ENCODE results near the gene P2RY12.

P2RY12 gene

GRCh38 chr3:151384741-151385174 lies at the start of gene P2RY12:
TSS of gene P2RY12 (minus strand) at chr3:151384753. CDS start at chr3:151338845, 45,908 bp downstream.
- H3K36me3 ChIP-seq (ENCODE audit: insufficient read depth, insufficient read length, low read length), result peaks cover 8% of the 10 kb centered on the region
- TF ChIP-seq SUZ12 (IDR thresholded peaks at IDR 0.05; ENCODE audit: extremely low read depth, insufficient read depth, insufficient read length) (no peak), ZNF274 (IDR thresholded peaks at IDR 0.05; ENCODE audit: low read depth, low read length) (no peak), YY1 (IDR thresholded peaks at IDR 0.05; ENCODE audit: insufficient read depth, insufficient read length) (no peak)
- no peak within 1 kb of the TSS for H3K9ac ChIP-seq (ENCODE audit: insufficient read length, low read depth)
- no peaks in the 10 kb centered on the region for H3K4me1 ChIP-seq (ENCODE audit: insufficient read depth, insufficient read length)
- no peak within 1 kb of the TSS for H3K4me3 ChIP-seq (ENCODE audit: insufficient read length, low read depth)
- H3K27me3 ChIP-seq (ENCODE audit: insufficient read depth, insufficient read length), result no peaks in the 10 kb centered on the region
- no peak for DNase-seq (ENCODE audit: low read depth, low spot score)
- H3K9me3 ChIP-seq (ENCODE audit: insufficient read depth, low read length), result no peaks in the 10 kb centered on the region

- TF ChIP-seq SUZ12 (IDR thresholded peaks at IDR 0.05; ENCODE audit: extremely low read depth, insufficient read depth, insufficient read length) (no peak), YY1 (IDR thresholded peaks at IDR 0.05; ENCODE audit: insufficient read depth, insufficient read length) (no peak), ZNF274 (IDR thresholded peaks at IDR 0.05; ENCODE audit: low read depth, low read length) (no peak)
- H3K4me3 ChIP-seq (ENCODE audit: insufficient read length, low read depth), result no peak overlapping the region
- H3K4me1 ChIP-seq (ENCODE audit: insufficient read depth, insufficient read length), result no peaks in the 10 kb centered on the region
- H3K36me3 ChIP-seq (ENCODE audit: insufficient read depth, insufficient read length, low read length), result no peaks in the 10 kb centered on the region
- H3K27me3 ChIP-seq (ENCODE audit: insufficient read depth, insufficient read length), result no peaks in the 10 kb centered on the region
- no peak overlapping the region for H3K9ac ChIP-seq (ENCODE audit: insufficient read length, low read depth)
- DNase-seq (ENCODE audit: low read depth, low spot score), result no peak
- H3K9me3 ChIP-seq (ENCODE audit: insufficient read depth, low read length), result peaks cover 12% of the 10 kb centered on the region; the same call in 1 of the 2 replicates
Measured at GRCh38 chr3:151432616-151433372, 48.2 kb upstream of the P2RY12 start.

DNA sequence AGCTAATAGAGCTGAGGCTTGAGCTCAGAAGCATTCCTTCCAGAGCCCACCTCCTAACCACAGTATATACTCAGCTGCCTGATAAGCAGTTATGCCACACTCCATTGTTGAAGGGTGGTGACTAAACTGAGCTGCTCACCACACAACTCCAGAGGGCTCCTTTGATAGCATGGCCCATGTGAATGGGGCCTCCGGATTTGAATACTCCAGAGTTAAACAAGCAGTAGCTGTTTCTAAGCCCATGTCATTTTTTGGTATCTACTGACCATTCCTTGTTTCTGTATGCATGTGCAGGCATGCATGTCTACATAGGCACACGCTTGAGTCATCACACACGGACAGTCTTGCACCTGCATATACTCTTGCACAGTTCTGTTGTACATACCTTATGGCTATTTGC lies 47.4 kb upstream of the P2RY12 start:
- H3K9me3 ChIP-seq (ENCODE audit: insufficient read depth, low read length), result peaks cover 12% of the 10 kb centered on the region; the same call in 1 of the 2 replicates
- no peaks in the 10 kb centered on the region for H3K27me3 ChIP-seq (ENCODE audit: insufficient read depth, insufficient read length)
- H3K4me3 ChIP-seq (ENCODE audit: insufficient read length, low read depth), result no peak overlapping the region
- no peaks in the 10 kb centered on the region for H3K36me3 ChIP-seq (ENCODE audit: insufficient read depth, insufficient read length, low read length)
- no peaks in the 10 kb centered on the region for H3K4me1 ChIP-seq (ENCODE audit: insufficient read depth, insufficient read length)
- no peak overlapping the region for H3K9ac ChIP-seq (ENCODE audit: insufficient read length, low read depth)
- DNase-seq (ENCODE audit: low read depth, low spot score), result no peak
- no peak for TF ChIP-seq YY1 (IDR thresholded peaks at IDR 0.05; ENCODE audit: insufficient read depth, insufficient read length)
- TF ChIP-seq ZNF274 (IDR thresholded peaks at IDR 0.05; ENCODE audit: low read depth, low read length), result no peak
- TF ChIP-seq SUZ12 (IDR thresholded peaks at IDR 0.05; ENCODE audit: extremely low read depth, insufficient read depth, insufficient read length), result no peak

DNA sequence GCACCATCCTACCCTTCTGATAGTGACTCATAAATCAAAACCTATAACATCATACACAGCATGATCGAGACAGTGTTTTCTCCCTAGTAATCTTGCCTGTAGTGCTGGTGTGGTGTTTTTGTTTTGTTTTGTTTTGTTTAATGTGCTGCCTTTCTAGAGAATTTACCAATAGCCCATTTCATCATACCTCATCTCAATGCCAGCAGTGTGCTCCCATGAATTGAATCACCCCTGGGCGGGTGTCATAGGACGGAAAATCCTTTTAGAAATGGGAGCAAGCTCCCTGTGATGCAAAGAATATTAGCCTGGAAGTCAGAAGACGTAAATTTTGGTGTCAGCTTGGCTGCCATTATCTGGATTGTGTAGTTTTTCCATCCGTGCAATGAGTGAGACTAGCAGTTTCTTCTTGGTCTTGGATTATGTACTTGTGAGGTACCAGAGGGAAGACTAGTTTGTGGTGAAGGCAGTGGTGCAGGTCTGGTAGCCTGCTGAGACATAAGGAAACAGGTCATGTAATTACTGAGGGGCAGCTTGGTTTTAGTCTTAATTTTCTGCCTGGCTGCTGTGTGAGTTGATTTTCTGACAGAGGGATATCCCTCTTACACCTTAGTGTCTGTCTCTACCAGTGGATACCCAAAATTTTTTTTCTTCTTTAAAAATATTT lies 46.4 kb upstream of the P2RY12 start:
- H3K9ac ChIP-seq (ENCODE audit: insufficient read length, low read depth), result no peak overlapping the region
- H3K36me3 ChIP-seq (ENCODE audit: insufficient read depth, insufficient read length, low read length), result no peaks in the 10 kb centered on the region
- DNase-seq (ENCODE audit: low read depth, low spot score), result no peak
- H3K4me1 ChIP-seq (ENCODE audit: insufficient read depth, insufficient read length), result no peaks in the 10 kb centered on the region
- no peaks in the 10 kb centered on the region for H3K27me3 ChIP-seq (ENCODE audit: insufficient read depth, insufficient read length)
- peaks cover 12% of the 10 kb centered on the region; the same call in 1 of the 2 replicates for H3K9me3 ChIP-seq (ENCODE audit: insufficient read depth, low read length)
- TF ChIP-seq ZNF274 (IDR thresholded peaks at IDR 0.05; ENCODE audit: low read depth, low read length) (no peak), YY1 (IDR thresholded peaks at IDR 0.05; ENCODE audit: insufficient read depth, insufficient read length) (no peak), SUZ12 (IDR thresholded peaks at IDR 0.05; ENCODE audit: extremely low read depth, insufficient read depth, insufficient read length) (no peak)
- no peak overlapping the region for H3K4me3 ChIP-seq (ENCODE audit: insufficient read length, low read depth)

DNA sequence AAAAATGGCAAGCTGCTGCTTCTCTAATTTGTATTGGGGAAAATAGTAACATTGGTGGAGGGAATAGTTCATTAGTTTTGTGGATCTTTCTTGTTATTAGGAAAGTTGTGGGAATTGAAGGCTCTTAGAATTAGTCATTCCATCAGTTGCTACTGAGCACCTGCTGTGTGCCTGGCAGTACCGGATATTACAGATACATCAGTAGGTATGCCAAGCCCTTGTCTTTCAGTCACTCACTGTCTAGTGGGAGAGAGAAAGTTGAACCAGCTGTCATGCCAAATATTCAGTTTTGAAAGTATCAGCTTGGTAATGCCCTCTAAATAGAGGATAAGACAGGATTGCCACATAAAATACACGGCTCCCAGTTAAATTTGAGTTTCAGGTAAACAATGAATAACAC lies 43.8 kb upstream of the P2RY12 start:
- Histone ChIP-seq H3K9ac (ENCODE audit: insufficient read length, low read depth) (no peak overlapping the region), H3K4me3 (ENCODE audit: insufficient read length, low read depth) (no peak overlapping the region)
- DNase-seq (ENCODE audit: low read depth, low spot score), result no peak

GRCh38 chr3:151426341-151426657 lies 41.7 kb upstream of the P2RY12 start:
- Histone ChIP-seq H3K9me3 (ENCODE audit: insufficient read depth, low read length) (peaks cover 8% of the 10 kb centered on the region; the same call in 1 of the 2 replicates), H3K9ac (ENCODE audit: insufficient read length, low read depth) (no peak overlapping the region), H3K36me3 (ENCODE audit: insufficient read depth, insufficient read length, low read length) (no peaks in the 10 kb centered on the region), H3K27me3 (ENCODE audit: insufficient read depth, insufficient read length) (no peaks in the 10 kb centered on the region), H3K4me1 (ENCODE audit: insufficient read depth, insufficient read length) (no peaks in the 10 kb centered on the region), H3K4me3 (ENCODE audit: insufficient read length, low read depth) (no peak overlapping the region)
- no peak for DNase-seq (ENCODE audit: low read depth, low spot score)
- TF ChIP-seq SUZ12 (IDR thresholded peaks at IDR 0.05; ENCODE audit: extremely low read depth, insufficient read depth, insufficient read length), result no peak
- no peak for TF ChIP-seq YY1 (IDR thresholded peaks at IDR 0.05; ENCODE audit: insufficient read depth, insufficient read length)
- no peak for TF ChIP-seq ZNF274 (IDR thresholded peaks at IDR 0.05; ENCODE audit: low read depth, low read length)

More for the DNA sequence above, 43.8 kb upstream of the P2RY12 start:
- TF ChIP-seq SUZ12 (IDR thresholded peaks at IDR 0.05; ENCODE audit: extremely low read depth, insufficient read depth, insufficient read length), result no peak
- TF ChIP-seq ZNF274 (IDR thresholded peaks at IDR 0.05; ENCODE audit: low read depth, low read length), result no peak
- no peak for TF ChIP-seq YY1 (IDR thresholded peaks at IDR 0.05; ENCODE audit: insufficient read depth, insufficient read length)
- Histone ChIP-seq H3K27me3 (ENCODE audit: insufficient read depth, insufficient read length) (no peaks in the 10 kb centered on the region), H3K36me3 (ENCODE audit: insufficient read depth, insufficient read length, low read length) (no peaks in the 10 kb centered on the region), H3K9me3 (ENCODE audit: insufficient read depth, low read length) (peaks cover 12% of the 10 kb centered on the region; the same call in 1 of the 2 replicates), H3K4me1 (ENCODE audit: insufficient read depth, insufficient read length) (no peaks in the 10 kb centered on the region)
